Stimulated activated naive CD4-positive, alpha-beta T cell treated with Interleukin-2 at 50 U/mL for 16 hours (primary cell): Measurements from ENCODE around the gene HDLBP.
A peak's percentile ranks its signal among the peaks of the same experiment; 100 is the strongest.

Experiments
- DNase-seq: peaks from one replicate; lab custom pipeline; 2025; lab: John Stamatoyannopoulos, UW

Gene HDLBP

DNA sequence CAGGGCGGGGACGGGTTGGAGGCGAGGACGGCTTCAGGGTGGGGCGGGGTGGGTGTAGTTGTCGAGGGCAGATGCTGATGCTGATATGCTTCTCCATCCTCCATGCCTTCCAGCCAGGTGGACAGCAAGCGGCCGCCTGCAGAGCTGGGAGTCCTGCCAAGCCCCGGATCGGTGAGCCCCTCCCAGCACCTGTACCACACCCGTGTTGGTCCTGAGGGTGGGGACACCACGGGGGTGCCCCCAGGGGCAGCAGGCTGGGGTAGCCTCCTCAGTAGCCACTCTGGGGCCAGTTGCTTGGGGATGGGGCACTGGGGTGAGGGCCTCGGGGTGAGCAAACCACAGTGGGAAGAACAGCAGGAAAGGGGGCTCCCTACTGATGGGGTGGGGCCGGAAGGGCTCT is 124.4 kb downstream of the HDLBP start:
- DNase-seq, result no peak

DNA sequence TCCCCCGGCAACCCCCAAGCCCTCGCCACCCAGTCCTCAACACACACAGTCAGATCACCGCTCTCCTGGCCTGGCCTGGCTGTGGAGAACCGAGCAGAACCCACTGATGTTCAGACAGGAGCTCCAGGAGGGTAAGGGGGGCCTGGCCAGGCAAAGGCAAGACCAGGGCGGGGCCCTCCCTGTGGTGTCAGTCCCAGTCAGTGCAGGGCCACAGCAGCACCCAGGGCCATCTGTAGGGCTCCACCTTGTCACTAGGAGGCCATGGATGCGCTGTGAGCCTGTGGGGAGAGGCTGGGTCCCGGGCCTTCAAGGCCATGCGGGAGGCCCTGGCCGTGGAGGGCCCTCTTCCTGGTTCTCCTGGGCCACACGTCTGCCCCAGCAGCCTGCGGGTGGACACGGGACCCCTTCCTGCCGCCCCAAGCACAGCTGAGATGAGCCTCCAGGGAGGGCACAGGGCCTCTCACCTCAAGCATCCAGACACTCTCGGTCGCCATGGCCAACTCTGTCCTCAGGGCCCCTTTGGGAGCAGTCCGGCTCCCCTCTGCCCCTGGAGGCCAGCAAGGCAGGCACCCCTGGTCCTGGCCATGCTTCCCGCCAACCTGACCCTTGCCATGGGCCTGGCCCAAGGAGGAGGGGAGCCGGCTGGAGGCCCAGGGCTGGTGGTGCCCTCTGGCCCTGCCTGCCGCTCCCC is 125.0 kb downstream of the HDLBP start:
- DNase-seq, result no peak

DNA sequence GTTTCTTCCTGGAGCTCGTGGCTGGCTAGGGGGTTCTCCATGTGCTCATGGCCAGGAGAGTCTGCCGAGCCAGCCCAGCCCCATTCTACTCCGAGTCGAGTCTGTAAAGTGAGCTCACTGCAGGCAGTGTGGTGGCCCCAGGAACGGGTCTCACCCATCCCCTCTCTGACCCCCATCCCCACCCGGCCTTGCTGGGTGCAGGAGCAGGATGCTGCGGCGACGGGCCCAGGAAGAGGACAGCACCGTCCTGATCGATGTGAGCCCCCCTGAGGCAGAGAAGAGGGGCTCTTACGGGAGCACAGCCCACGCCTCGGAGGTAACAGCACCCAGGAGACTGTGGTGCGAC is 125.6 kb downstream of the HDLBP start:
- DNase-seq, result no peak

DNA sequence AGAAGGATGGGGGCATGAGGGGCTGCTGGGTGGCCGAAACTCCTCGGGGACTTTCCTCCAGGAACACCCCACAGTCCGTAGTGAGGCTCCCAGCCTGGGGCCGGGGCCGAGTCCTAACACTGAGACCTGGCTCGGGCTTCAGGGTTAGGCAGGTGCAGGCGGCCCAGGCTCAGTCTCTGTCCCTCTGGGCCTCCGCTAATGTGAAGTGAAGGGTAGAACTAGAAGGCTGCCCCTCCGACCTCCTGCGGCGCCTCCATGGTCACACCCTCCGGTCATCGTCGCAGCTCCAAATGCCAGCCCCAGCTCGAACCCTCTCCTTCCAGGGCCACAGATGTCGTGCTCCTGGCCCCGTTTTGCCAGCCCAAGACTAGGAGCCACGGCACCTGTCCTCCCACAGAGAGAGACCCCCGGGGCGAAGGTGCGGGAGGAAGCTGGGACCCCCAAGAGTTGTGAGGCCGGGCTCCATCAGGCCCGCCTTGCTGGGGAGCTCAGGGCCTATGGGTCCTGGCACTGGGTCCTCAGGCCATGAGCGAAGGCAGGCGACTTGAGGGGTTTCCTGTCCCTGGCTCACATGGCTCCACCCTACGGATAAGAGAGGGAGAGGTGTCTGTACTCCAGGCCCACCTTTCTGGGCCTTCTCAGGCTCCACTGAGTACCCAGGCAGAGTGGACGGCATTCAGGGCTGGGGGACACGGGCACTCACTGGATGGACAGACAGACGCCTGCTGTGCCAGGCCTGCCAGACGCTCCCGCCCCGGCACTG is 126.2 kb downstream of the HDLBP start:
- no peak for DNase-seq

DNA sequence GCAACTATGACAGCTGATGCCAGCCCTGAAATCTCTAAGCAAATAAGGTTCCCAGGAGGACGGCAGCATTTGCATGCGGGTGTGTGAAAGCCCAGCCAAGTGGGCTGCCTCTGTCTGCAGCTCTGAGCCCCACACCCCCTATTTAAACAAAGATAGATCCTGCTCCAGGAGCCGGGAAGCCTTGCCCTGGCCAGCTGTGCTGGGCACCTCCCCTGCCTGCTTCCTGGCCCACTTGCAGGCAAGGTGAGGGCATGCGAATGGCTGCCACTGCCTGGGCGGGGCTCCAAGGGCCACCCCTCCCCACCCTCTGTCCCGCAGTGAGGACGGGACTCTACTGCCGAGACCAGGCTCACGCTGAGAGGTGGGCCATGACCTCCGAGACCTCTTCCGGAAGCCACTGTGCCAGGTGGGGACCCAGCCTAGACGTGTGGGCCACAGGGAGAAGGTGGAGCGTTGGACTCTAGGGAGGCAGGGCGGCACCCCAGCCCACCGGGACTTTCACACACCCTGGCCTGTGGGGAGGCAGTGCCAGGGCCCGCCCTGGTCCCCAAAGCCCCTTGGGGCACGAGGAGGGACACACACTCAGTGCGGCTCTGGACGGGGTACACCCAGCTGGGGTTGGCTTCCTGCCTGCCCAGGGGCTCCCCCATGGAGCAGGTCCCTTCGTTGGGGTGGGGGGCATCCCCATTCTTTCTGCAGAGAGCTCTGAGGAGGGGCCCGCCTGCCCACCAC is 126.9 kb downstream of the HDLBP start, which contains the start of gene ANO7:
Gene ANO7 (plus strand): TSS at position 317 of the 732 bp plus-strand sequence. CDS start 1,387 bp downstream, outside the sequence.
- no peak for DNase-seq

DNA sequence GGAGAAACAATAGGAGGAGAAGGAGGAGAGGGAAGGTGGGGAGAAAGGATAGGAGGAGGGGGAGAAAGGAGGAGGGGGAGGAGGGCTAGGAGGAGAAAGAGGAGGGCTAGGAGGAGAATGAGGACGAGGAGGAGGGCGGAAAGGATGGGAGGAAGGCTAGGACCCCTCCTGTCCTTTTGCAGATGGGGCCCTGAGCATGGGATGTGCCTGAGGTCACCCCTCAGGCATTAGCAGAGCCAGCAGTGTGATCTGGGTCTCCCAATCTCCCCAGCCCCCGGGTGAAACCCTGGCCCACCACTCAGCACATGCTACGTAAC is 127.6 kb downstream of the HDLBP start:
- no peak for DNase-seq

DNA sequence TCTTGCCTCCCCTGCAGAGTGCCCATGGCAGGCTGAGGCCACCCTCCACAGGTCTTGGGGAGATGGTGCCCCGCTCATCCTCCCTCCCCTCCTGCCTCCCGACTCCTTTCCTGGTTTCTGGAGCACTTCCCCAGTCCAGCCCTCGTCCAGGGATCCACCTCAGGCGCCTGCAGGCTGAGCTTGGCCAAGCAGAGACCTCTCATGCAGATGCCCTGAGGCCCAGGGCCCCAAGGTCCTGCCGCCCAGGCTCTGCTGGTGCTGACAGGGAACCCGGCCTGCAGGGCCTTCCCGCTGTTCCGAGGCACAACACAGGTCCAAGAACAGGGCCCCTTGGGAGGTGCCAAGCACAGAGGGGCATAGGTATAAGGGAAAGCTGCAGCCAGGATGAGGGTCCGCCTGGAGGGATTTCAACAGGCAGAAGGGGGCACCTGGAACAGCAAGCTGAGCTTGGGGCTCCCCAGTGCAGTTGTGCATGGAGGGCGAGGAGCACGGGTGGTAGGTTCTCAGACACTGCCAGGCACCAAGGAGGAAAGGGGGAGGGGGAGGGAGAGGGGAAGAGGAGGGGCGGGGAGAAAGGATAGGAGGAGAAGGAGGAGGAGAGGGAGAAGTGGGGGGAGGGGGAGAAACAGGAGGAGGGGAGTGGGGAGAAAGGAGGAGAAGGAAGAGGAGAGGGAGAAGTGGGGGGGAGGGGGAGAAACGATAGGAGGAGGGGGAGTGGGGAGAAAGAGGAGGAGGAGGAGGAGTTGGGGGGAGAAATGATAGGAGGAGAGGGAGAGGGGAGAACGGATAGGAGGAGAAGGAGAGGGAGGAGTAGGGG is 128.2 kb downstream of the HDLBP start:
- no peak for DNase-seq

DNA sequence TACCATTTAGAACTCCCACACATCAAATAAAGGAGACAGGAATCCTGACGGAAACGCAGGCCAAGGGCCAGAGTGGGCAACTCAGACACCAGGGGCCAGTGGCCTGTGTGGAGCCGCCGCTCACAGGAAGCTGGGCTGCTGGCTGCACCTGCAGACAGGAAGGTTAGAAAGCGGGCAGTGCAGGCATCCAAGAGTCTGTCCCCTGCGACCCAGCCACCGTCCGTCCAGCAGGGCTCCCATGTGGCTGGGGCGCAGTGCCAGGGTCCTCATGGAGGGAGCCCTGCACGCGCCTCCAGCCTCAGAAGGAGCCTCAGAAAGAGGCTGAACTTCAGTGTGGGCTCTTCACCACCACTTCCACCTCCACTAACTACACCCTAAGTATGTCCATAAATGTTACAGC is 129.5 kb downstream of the HDLBP start:
- DNase-seq, result no peak

DNA sequence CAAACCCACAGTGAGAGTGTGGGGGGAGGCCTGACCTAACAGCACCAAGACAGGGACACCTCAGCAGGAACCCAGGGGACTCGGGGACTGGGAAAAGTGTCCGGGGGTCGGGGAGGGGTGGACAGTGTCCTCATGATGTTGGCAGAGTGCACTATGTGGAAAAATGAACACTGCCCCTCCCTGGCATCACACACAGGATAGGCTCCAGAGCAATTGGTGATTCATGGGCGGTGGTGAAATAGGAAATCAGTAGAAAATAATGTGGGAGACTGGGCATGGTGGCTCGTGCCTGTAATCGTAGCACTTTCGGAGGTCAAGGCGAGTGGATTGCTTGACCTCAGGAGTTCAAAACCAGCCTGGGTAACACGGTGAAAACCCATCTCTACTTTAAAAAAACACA is 130.6 kb downstream of the HDLBP start:
- DNase-seq, result no peak

DNA sequence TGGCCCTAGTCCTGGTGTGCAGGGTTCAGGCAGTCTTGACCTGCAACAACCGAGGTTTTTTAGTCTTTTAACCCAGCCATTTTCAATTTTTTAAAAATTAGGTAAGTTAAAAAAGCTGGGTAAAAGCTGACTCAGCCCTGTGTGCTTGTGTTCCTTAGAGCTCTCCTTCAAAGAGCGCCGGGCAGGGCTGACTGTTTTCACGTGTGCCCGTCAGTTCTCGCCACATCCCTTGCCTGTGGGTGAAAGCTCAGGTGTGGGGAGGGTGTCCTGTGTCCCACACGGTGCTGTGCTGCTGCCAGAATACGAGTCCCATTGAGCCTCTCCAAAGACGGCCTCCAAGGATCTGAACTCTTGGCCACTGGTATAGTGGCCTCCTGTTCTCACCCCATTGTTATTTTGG is 132.3 kb downstream of the HDLBP start:
- no peak for DNase-seq

DNA sequence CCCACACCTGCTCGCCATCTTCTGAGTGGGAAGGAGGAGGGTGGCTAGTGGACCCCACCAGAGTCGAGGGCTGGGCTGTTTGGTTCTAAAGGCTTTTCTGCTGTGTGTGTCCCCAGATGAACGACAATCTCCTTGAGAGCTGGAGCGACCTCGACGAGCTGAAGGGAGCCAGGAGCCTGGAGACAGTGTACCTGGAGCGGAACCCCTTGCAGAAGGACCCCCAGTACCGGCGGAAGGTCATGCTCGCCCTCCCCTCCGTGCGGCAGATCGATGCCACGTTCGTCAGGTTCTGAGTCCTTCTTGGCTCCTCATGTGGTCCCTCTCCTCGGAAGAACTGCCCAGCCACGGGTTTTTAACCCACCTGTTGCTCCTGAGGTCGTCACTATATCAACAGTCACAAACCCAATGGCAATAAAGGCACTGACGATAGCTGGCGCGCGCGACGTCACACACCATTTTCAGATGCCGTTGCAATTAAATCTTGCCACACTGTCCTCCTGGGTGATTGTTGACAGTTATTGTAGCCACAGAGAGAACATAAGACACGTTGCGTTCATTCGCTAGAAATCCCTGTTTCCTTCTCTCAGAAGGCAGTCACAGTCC is 132.8 kb downstream of the HDLBP start:
- DNase-seq, result no peak

DNA sequence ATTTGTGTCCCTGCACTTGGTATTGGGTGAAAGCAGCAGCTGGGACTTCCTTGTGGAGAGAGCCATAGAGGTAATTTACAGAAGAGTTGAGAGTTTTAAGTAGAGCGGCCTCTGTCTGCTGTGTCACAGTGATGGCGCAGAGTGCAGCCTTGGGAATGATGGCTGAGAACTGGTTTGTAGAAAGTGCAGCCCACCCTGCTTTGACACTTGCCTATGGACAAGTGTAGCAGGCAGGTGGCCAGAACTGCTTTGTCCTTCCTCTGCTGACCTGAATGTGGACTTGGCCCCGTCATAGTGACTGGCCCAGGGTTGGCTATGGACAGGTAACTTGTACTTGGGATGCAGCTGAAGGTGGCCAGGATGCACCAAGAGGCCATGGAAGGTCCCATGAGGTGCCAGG is 133.3 kb downstream of the HDLBP start:
- DNase-seq, result no peak

DNA sequence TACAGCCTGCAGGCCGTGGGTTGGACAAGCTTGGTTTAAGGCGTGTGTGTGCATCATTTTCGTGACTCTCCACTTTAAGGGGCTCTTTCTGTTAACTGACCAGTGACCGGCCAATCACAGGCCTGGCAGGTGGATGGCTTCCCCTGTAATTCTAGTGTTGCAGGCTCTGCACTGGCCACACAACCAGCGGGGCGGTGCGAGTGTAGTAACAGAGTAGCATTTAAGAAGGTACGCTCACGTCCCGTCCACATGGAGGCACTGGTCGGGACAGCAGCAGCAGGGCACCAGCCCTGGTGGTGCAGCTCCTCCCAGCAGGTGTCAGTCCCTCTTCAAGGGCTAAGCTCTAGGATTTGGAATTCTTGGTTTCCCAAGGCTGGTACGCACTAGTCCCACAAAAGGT is 135.0 kb downstream of the HDLBP start:
- DNase-seq, result no peak

DNA sequence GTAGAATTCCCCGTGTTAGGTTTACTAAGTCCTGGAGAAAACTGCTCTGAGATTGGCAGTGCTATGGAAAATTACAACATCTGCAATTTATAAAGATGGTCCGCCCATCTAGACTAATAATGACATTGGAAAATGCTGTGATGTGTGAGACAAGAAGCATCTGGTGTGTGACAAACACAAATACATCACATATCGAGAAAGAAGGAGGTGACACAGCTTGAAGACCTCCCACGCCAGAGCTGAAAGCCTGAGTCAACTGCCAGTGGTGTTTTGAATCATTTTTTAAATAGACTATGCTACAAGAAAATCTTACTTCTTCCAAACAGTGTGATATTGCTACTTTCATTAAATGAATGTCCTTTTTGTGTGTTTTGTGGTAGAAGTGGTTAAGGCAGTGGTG is 135.6 kb downstream of the HDLBP start:
- DNase-seq, result peak; percentile 41

DNA sequence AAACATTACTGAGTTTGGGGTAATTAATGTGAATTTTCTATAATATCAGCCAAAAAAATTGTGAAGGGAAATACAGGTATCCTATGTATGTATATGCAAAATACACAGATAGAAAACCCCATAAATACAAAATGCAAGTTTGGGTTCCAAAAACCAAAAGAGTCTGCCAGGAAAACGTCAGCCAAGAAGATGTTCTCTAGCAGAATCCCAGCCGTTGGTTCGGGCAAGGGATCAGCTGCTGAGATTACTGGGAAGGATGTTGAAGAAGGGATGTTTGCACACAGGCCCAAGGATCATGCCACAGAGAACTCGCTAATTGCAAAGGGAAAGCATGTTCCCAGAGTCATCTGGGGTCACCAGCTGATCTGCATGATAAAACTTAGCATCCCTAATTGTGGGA is 136.5 kb downstream of the HDLBP start:
- DNase-seq, result no peak

DNA sequence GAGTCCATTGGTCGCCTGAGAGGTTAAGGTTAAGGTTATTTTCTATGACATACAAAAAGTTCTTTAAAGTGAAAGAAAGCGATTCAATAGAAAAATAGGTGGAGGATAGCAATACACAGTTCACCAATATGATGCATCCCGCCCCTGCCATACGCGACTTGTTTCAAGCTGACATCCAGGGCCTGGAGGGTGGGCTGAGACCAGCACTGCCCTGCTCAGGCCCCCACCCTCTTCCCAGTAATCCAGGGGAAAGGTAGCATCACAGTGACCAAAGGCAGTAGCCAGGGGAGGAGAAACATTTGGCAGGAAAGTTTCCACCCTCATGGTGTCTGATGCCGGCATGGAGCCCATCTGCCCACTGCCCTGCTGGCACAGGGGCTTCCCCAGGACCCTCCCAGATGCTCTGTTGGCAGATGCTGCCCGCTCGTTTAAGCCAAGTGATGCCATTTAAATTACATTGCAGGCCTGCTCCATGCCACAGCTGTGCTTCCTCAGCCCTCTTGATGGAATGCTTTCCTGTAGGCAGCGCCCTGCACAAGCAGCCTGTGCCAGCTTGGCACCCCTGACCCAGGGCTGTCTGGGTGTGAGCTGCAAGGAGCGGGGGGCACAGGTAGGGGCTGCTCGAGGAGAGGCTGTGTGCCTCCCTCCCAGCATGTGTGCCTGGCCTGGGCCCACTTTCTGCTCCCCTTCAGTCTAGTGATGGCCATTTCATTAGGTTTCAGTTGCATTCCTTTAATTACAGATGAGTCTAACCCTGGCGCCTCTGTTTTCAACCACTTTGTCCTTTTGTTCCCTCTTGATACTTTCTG is 137.7 kb downstream of the HDLBP start:
- DNase-seq, result no peak
